Activated T-helper 17 cell treated with anti-CD3 and anti-CD28 coated beads, Interleukin-2, amount 50 U/mL, for 72 hours (primary cell): Measurements from ENCODE around the gene TOE1. TPM values are rescaled to one million over a fixed set of nuclear protein-coding genes. Genes with fewer than 3 reads are reported as not detected.
A peak's percentile ranks its signal among the peaks of the same experiment; 100 is the strongest.

Experiments
- ATAC-seq: fragments of 150-1000 bp; cut with Tn5 transposase; replicated peaks from 2 replicates; pipeline ENCODE4 v1.10.0; 2021; ENCODE audit warnings: mild to moderate bottlenecking, moderate library complexity
- H3K27ac Mint-ChIP-seq: one replicate; pipeline ENCODE4 v1.8.0; 2022; ENCODE audit warnings: mixed read lengths
- H3K27me3 Mint-ChIP-seq: one replicate; pipeline ENCODE4 v1.8.0; 2022; ENCODE audit warnings: mixed read lengths
- H3K36me3 Mint-ChIP-seq: one replicate; pipeline ENCODE4 v1.8.0; 2022; ENCODE audit warnings: low read depth, mild to moderate bottlenecking, mixed read lengths
- H3K4me1 Mint-ChIP-seq: one replicate; pipeline ENCODE4 v1.8.0; 2022; ENCODE audit warnings: mixed read lengths
- H3K4me3 Mint-ChIP-seq: one replicate; pipeline ENCODE4 v1.8.0; 2022; ENCODE audit warnings: mild to moderate bottlenecking, mixed read lengths
- H3K9me3 Mint-ChIP-seq: one replicate; pipeline ENCODE4 v1.8.0; 2022; ENCODE audit warnings: mixed read lengths
- total RNA-seq, 2 donors: library from RNA; stranded (reverse); gene quantifications; one replicate each; pipeline ENCODE4 v1.2.3, GENCODE V29; 2022

The TOE1 gene
- total RNA-seq, 2 donors from 2014 or later, result 23.2 to 35.8 TPM

GRCh38 chr1:45334308-45335245 lies 5.4 kb upstream of the TOE1 start:
- Mint-ChIP-seq H3K36me3 (peaks cover 22% of the 10 kb centered on the region), H3K9me3 (no peaks in the 10 kb centered on the region), H3K27me3 (no peaks in the 10 kb centered on the region), H3K4me3 (no peak overlapping the region), H3K27ac (peak overlapping the region; percentile 18), H3K4me1 (peaks cover 10% of the 10 kb centered on the region)
- no peak for ATAC-seq

DNA sequence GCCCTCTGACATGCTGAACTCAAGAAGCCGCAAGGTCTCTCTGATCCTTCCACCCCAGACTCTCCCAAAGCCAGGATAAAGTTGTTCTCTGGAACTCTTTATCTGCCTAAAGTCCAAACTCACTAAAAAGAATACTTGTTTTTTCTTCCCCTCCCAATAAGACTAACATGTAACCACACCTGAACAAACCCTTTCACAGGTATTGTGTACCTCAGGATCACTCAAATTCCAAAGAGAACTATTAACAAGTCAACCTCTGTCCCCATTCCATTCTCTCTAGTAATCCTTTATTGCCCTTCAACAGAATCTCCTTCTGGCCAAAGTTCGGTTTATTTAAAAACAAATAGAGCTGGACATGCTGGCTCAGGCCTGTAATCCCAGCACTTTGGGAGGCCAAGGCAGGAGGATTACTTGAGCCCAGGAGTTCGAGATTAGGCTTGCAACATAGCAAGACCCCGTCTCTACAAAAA lies 4.1 kb upstream of the TOE1 start:
- peak overlapping the region; percentile 51 for H3K27ac Mint-ChIP-seq
- H3K36me3 Mint-ChIP-seq, result peaks cover 22% of the 10 kb centered on the region
- no peak overlapping the region for H3K4me3 Mint-ChIP-seq
- no peaks in the 10 kb centered on the region for H3K9me3 Mint-ChIP-seq
- H3K4me1 Mint-ChIP-seq, result peaks cover 10% of the 10 kb centered on the region
- no peaks in the 10 kb centered on the region for H3K27me3 Mint-ChIP-seq
- ATAC-seq, result no peak

- H3K4me3 Mint-ChIP-seq, result peak overlapping the region; percentile 98
- peaks cover 17% of the 10 kb centered on the region for H3K4me1 Mint-ChIP-seq
- H3K27ac Mint-ChIP-seq, result peak overlapping the region; percentile 99
- no peaks in the 10 kb centered on the region for H3K9me3 Mint-ChIP-seq
- peaks cover 36% of the 10 kb centered on the region for H3K36me3 Mint-ChIP-seq
- no peaks in the 10 kb centered on the region for H3K27me3 Mint-ChIP-seq
- ATAC-seq, result no peak
Observed at GRCh38 chr1:45337630-45338325, 2.2 kb upstream of the TOE1 start.

GRCh38 chr1:45340816-45341466 lies 971 bp downstream of the TOE1 start:
- ATAC-seq, result no peak
- H3K4me3 Mint-ChIP-seq, result peak overlapping the region; percentile 98
- H3K4me1 Mint-ChIP-seq, result peaks cover 18% of the 10 kb centered on the region
- H3K9me3 Mint-ChIP-seq, result no peaks in the 10 kb centered on the region
- H3K36me3 Mint-ChIP-seq, result peaks cover 66% of the 10 kb centered on the region
- H3K27me3 Mint-ChIP-seq, result no peaks in the 10 kb centered on the region
- peak overlapping the region; percentile 99 for H3K27ac Mint-ChIP-seq

- no peak for ATAC-seq
- Mint-ChIP-seq H3K4me3 (no peak overlapping the region), H3K27me3 (no peaks in the 10 kb centered on the region), H3K9me3 (no peaks in the 10 kb centered on the region), H3K27ac (no peak overlapping the region), H3K4me1 (peaks cover 19% of the 10 kb centered on the region), H3K36me3 (peaks cover 72% of the 10 kb centered on the region)
Observed at GRCh38 chr1:45344499-45344898, 4.5 kb downstream of the TOE1 start.

GRCh38 chr1:45345014-45345413 lies 5.0 kb downstream of the TOE1 start:
- no peak overlapping the region for H3K4me3 Mint-ChIP-seq
- no peak for ATAC-seq
- peaks cover 19% of the 10 kb centered on the region for H3K4me1 Mint-ChIP-seq
- H3K27me3 Mint-ChIP-seq, result no peaks in the 10 kb centered on the region
- no peak overlapping the region for H3K27ac Mint-ChIP-seq
- H3K9me3 Mint-ChIP-seq, result no peaks in the 10 kb centered on the region
- H3K36me3 Mint-ChIP-seq, result peaks cover 66% of the 10 kb centered on the region

- Mint-ChIP-seq H3K27ac (peak overlapping the region; percentile 68), H3K9me3 (no peaks in the 10 kb centered on the region), H3K4me1 (peaks cover 19% of the 10 kb centered on the region), H3K4me3 (no peak overlapping the region), H3K36me3 (peaks cover 52% of the 10 kb centered on the region), H3K27me3 (no peaks in the 10 kb centered on the region)
- ATAC-seq, result no peak
Observed at GRCh38 chr1:45346473-45346872, 6.5 kb downstream of the TOE1 start.

DNA sequence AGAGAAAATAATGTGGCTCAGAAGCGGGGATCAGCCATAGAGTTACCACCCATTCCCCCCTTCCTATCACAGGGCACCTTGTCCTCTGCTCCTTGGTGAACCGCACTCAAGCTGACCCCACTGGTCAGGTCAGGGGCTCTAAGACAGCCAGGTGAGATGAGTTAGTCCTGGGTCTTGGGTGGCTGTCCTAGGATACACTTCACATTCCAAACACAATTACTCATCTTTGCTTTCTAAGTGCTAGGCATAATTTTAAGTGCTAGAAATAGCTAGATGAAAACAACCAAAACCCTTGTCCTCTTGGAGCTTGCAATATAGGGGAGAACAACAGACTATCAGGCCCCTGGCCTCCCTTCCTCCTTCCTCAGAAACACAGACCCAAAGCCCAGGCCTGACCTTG lies 8.1 kb downstream of the TOE1 start:
- H3K4me3 Mint-ChIP-seq, result no peak overlapping the region
- H3K4me1 Mint-ChIP-seq, result peaks cover 12% of the 10 kb centered on the region
- no peaks in the 10 kb centered on the region for H3K27me3 Mint-ChIP-seq
- no peaks in the 10 kb centered on the region for H3K9me3 Mint-ChIP-seq
- H3K36me3 Mint-ChIP-seq, result peaks cover 36% of the 10 kb centered on the region
- H3K27ac Mint-ChIP-seq, result peak overlapping the region; percentile 72
- ATAC-seq, result no peak

DNA sequence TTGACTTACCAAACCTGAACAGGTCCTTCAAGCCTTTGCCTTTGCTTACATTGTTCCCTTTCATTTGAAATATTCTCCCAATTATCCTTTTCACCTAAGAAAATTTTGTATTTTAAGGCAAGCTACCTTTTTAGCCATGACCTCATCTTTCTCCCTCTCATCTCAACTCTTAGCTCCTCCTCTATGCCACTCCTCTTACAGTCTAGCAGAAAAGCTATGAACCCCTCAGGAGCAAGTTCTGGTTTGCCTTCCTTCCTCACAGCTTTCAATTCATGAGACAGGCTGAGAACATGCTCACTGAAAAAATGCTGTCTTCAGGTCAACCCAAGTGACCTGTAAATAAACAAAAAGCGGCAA lies 8.6 kb downstream of the TOE1 start:
- Mint-ChIP-seq H3K27me3 (no peaks in the 10 kb centered on the region), H3K27ac (peak overlapping the region; percentile 72), H3K36me3 (peaks cover 31% of the 10 kb centered on the region), H3K4me1 (peaks cover 12% of the 10 kb centered on the region), H3K9me3 (no peaks in the 10 kb centered on the region), H3K4me3 (no peak overlapping the region)
- no peak for ATAC-seq

DNA sequence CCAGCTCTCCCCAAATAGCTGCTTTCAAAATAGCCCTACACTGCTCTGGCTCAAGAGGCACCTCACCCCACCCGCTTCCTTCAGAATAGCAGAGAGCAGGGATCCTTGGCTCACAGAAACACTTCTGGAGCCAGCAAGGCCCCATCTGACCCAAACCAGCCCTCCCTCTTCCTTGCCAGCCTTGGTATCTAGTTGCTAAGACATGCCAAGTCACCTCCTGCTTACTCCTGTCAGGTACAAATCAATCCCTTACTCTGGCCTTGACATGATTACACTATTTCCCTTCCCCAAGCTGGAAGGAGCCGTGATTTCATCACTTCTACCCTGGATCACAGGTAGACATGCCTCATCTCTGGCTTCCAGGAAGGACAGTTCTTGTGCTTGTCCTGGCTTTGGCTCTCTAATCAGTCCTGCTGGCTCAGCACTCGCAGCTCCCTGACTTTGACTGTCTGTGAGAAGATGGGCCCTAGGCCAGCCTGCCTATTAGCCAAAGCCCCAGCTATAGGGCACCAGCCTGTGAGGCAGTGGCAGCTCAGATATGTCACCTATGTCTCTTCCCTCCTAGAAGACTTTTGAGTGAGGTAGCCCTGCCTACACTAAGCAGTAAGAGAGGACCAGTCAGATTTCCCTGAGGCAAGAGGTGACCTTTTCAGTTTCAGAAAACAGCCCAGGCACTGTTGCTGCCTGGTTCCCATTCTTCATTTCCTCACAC lies 9.2 kb downstream of the TOE1 start:
- peak; percentile 46 for ATAC-seq
- peaks cover 25% of the 10 kb centered on the region for H3K36me3 Mint-ChIP-seq
- peaks cover 12% of the 10 kb centered on the region for H3K4me1 Mint-ChIP-seq
- H3K27ac Mint-ChIP-seq, result peak overlapping the region; percentile 72
- no peak overlapping the region for H3K4me3 Mint-ChIP-seq
- H3K27me3 Mint-ChIP-seq, result no peaks in the 10 kb centered on the region
- H3K9me3 Mint-ChIP-seq, result no peaks in the 10 kb centered on the region

GRCh38 chr1:45351508-45351907 lies 11.5 kb downstream of the TOE1 start:
- no peak overlapping the region for H3K27ac Mint-ChIP-seq
- peaks cover 5% of the 10 kb centered on the region for H3K4me1 Mint-ChIP-seq
- peaks cover 4% of the 10 kb centered on the region for H3K36me3 Mint-ChIP-seq
- no peaks in the 10 kb centered on the region for H3K27me3 Mint-ChIP-seq
- no peaks in the 10 kb centered on the region for H3K9me3 Mint-ChIP-seq
- no peak overlapping the region for H3K4me3 Mint-ChIP-seq
- ATAC-seq, result no peak

- Mint-ChIP-seq H3K27ac (no peak overlapping the region), H3K9me3 (no peaks in the 10 kb centered on the region), H3K27me3 (no peaks in the 10 kb centered on the region), H3K4me3 (no peak overlapping the region), H3K4me1 (no peaks in the 10 kb centered on the region), H3K36me3 (no peaks in the 10 kb centered on the region)
- ATAC-seq, result no peak
Observed at GRCh38 chr1:45353685-45354084, 13.7 kb downstream of the TOE1 start.

DNA sequence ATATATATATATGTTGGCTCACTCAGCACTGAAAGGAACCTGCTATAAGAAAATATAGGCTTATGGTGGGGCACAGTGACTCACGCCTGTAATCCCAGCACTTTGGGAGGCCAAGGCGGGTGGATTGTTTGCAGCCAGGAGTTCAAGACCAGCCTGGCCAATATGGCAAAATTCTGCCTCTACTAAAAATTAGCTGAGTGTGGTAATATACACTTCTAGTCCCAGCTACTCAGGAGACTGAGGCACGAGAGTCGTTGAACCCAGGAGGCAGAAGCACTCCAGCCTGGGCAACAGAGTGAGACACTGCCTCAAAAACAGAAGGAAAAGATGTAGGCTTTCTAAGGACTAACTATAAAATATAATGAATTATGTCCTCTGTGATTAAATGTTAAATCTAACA lies 14.9 kb downstream of the TOE1 start:
- no peaks in the 10 kb centered on the region for H3K4me1 Mint-ChIP-seq
- no peaks in the 10 kb centered on the region for H3K36me3 Mint-ChIP-seq
- no peaks in the 10 kb centered on the region for H3K27me3 Mint-ChIP-seq
- no peak for ATAC-seq
- no peak overlapping the region for H3K4me3 Mint-ChIP-seq
- no peaks in the 10 kb centered on the region for H3K9me3 Mint-ChIP-seq
- H3K27ac Mint-ChIP-seq, result no peak overlapping the region

DNA sequence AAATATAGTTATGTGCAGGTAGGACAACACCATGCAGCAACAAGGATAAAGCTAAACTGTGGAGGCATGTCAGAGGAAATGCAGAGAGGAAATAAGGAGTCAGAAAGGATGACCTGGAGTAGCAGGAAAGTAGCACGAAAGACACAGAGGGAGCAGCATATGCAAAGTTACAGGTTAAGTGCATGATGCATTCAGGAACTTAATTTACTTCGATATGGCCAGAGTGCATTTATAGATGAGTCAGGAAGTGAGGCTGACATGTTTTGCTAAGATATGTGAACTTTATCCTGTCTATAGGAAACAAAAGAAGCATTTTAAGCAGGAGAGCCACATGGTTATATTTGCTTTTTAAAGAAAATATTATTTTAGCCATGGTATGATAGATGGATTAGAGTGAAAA lies 15.7 kb downstream of the TOE1 start:
- Mint-ChIP-seq H3K36me3 (no peaks in the 10 kb centered on the region), H3K4me1 (no peaks in the 10 kb centered on the region), H3K27me3 (no peaks in the 10 kb centered on the region), H3K9me3 (no peaks in the 10 kb centered on the region), H3K4me3 (no peak overlapping the region), H3K27ac (no peak overlapping the region)
- ATAC-seq, result no peak
